K562 (cell line): ENCODE measurements around the gene UGT2B15. TPM values are rescaled to one million over a fixed set of nuclear protein-coding genes. Genes with fewer than 3 reads are reported as not detected.
"Not testable (repeated sequence)": the region's sequence is repeated elsewhere in the genome, so short reads cannot be mapped to it uniquely, and the experiment has no call there.

Experiments
- ATAC-seq: fragments of 200-7000 bp; cut with Tn5 transposase; 3 replicates; pipeline ENCODE4 v1.9.1; 2020; ENCODE audit warnings: moderate library complexity
- BruUV-seq: library from RNA; stranded (reverse); fragments of 400-500 nt; replicated peaks from 2 replicates; lab custom pipeline; 2021; lab: Mats Ljungman, UMichigan
- CTCF ChIA-PET: fragments of 300-600 bp; formaldehyde crosslinking; extraction: SDS; loops from one replicate; lab custom pipeline; 2021; ENCODE audit warnings: low intra/inter-chr PET ratio; lab: Yijun Ruan, JAX
- POLR2A ChIA-PET: fragments of 300-600, 350-650 bp; sonication (Branson Sonifier 250); formaldehyde crosslinking; extraction: SDS; loops from one replicate; lab custom pipeline; 2021; ENCODE audit warnings: antibody characterized with exemption, inconsistent platforms; lab: Yijun Ruan, JAX
- DNase-seq, 4 experiments: peaks; one replicate each; pipeline versions ENCODE4 v3.0.0 to v3.0.0-alpha.2; 2011 to 2018; ENCODE audit warnings: low spot score in 3 of 4, mixed read lengths in 3 of 4; ENCODE audit errors: extremely low read depth in 1 of 4
- FAIRE-seq: peaks from 2 replicates; lab custom pipeline; 2011; peaks lifted over from hg19 to GRCh38; lab: Jason Lieb, UNC
- H2AFZ ChIP-seq: 2 replicates; pipeline ENCODE4 v1.6.0; 2011; ENCODE audit warnings: low read depth, low read length, control low read depth, inconsistent platforms
- H3K27ac ChIP-seq: fragments of 200-600 bp; 3 replicates; pipeline ENCODE4 v1.8.0; 2011; ENCODE audit warnings: low read depth, mild to moderate bottlenecking, control low read depth, inconsistent platforms, low read length, moderate library complexity, mixed read lengths; ENCODE audit errors: extremely low read depth
- H3K27me3 ChIP-seq, 2 experiments: fragments of 300-600 bp in 1 of 2; 2 replicates in 1 of 2; 3 replicates in 1 of 2; pipeline versions ENCODE4 v1.6.0 to v1.8.0; 2011; ENCODE audit warnings: inconsistent platforms in 2 of 2, low read length in 2 of 2, mild to moderate bottlenecking in 1 of 2, mixed read lengths in 1 of 2, moderate library complexity in 1 of 2; ENCODE audit not compliant: control insufficient read depth in 2 of 2, insufficient read depth in 2 of 2
- H3K36me3 ChIP-seq: fragments of 300-600 bp; 3 replicates; pipeline ENCODE4 v1.8.0; 2011; ENCODE audit warnings: mild to moderate bottlenecking, low read length, inconsistent platforms; ENCODE audit not compliant: control insufficient read depth, insufficient read depth
- H3K4me1 ChIP-seq, 2 experiments: fragments of 200-600 bp in 1 of 2; replicated peaks in 1 of 2; 2 replicates in 1 of 2; 3 replicates in 1 of 2; pipeline versions ENCODE4 v1.5.1 to v1.8.0; 2011; ENCODE audit warnings: inconsistent platforms in 2 of 2, low read length in 2 of 2, mild to moderate bottlenecking in 1 of 2, mixed read lengths in 1 of 2, moderate library complexity in 1 of 2; ENCODE audit not compliant: control insufficient read depth in 2 of 2, insufficient read depth in 2 of 2
- H3K4me2 ChIP-seq: 2 replicates; pipeline ENCODE4 v1.6.1; 2011; ENCODE audit warnings: low read length, control low read depth, inconsistent platforms, mixed read lengths; ENCODE audit not compliant: insufficient read depth
- H3K4me3 ChIP-seq: fragments of 200-600 bp; sonication (generic), shearing (Covaris generic); 2 replicates; pipeline ENCODE4 v1.5.1; 2016; ENCODE audit warnings: control low read depth, inconsistent platforms
- H3K79me2 ChIP-seq: fragments of 200-600 bp; 3 replicates; pipeline ENCODE4 v1.8.0; 2011; ENCODE audit warnings: low read length, inconsistent platforms; ENCODE audit not compliant: control insufficient read depth, insufficient read depth
- H3K9ac ChIP-seq, 2 experiments: 2 replicates each; pipeline versions ENCODE4 v1.6.0 to v1.6.1; 2011; ENCODE audit warnings: low read depth in 2 of 2, low read length in 2 of 2, control low read depth in 1 of 2, inconsistent platforms in 1 of 2, mild to moderate bottlenecking in 1 of 2, mixed read lengths in 1 of 2; ENCODE audit not compliant: insufficient read depth in 1 of 2
- H3K9me1 ChIP-seq: one replicate; pipeline ENCODE4 v1.6.0; 2011; ENCODE audit warnings: inconsistent platforms, mild to moderate bottlenecking, low read length, moderate library complexity; ENCODE audit not compliant: control insufficient read depth, insufficient read depth
- H3K9me3 ChIP-seq: replicated peaks from 2 replicates; pipeline ENCODE4 v1.5.1; 2011; ENCODE audit warnings: low read depth, low read length, inconsistent platforms; ENCODE audit not compliant: control insufficient read depth, insufficient read depth
- H4K20me1 ChIP-seq: replicated peaks from 2 replicates; pipeline ENCODE4 v1.6.1; 2011; ENCODE audit warnings: low read length, inconsistent platforms, mixed read lengths; ENCODE audit not compliant: control insufficient read depth, insufficient read depth
- WGBS: fragments of 100-300 bp; shearing (Covaris generic); methylation state at CpG from one replicate; pipeline ENCODE4 v1.1.6; 2016; ENCODE audit warnings: low coverage, mixed read lengths; ENCODE audit not compliant: insufficient coverage; ENCODE audit errors: missing lambda C conversion rate; 5-methylcytosine and 5-hydroxymethylcytosine counted together
- in situ Hi-C: fragments of 300-500 bp; cut with MboI; formaldehyde crosslinking; loops from 4 replicates; pipeline ENCODE4 v1.15.0; 2018; ENCODE audit warnings: inconsistent platforms, mixed read lengths
- intact Hi-C: fragments of 100-400 bp; cut with micrococcal nuclease; formaldehyde crosslinking; loops from 2 replicates; pipeline ENCODE4 v1.14.2; 2022
- polyA plus RNA-seq, 8 experiments: library from polyadenylated mRNA; depleted of rRNA in 4 of 8; stranded (reverse) in 5 of 8; unstranded in 3 of 8; fragments of >200 nt; fragmentation: Nextera tagmentation in 2 of 8; fragmentation: Illumina TruSeq in 1 of 8; extraction: Ambion mirVana in 2 of 8; extraction: Trizol in 1 of 8; gene quantifications; 2 replicates each; pipeline versions ENCODE4 v1.2.1 to v1.2.3, GENCODE V29; 2011 to 2014; ENCODE audit warnings: inconsistent platforms in 1 of 8, missing spikeins in 1 of 8
- total RNA-seq, 7 experiments: library from RNA; depleted of rRNA in 6 of 7; stranded (reverse); fragments of >200 nt in 6 of 7; fragmentation: Illumina TruSeq in 2 of 7; extraction: Trizol in 2 of 7; gene quantifications; 2 replicates each; pipeline versions ENCODE4 v1.2.1 to v1.2.3, GENCODE V29; 2011 to 2021; ENCODE audit warnings: low replicate concordance in 1 of 7

The UGT2B15 gene
- total and polyA plus RNA-seq, 9 of the 15 experiments (the other 6 are each of a cell fraction or from before 2014, with no cell fraction given) = 0.06 to 0.16 (median 0.10) TPM; not detected in 6

DNA sequence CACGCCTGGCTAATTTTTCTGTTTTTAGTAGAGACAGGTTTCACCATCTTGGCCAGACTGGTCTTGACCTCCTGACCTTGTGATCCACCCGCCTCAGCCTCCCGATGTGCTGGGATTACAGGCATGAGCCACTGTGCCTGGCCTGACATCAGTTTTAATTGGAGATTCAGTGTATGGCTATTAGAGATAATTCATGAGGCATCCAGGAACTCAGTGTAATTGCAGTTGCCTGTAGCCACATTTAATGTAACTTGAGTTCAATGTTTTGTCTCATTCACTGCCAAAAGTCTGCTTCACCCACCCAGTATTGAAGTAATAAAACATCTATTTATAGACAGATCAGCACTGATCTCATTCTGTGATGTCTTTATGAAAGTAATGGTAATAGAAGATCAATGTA is 5.7 kb downstream of the UGT2B15 start:
- H3K9me3 ChIP-seq, FAIRE-seq, H4K20me1 ChIP-seq, ATAC-seq, H3K79me2 ChIP-seq, H3K4me2 ChIP-seq, H2AFZ ChIP-seq, H3K36me3 ChIP-seq, H3K27ac ChIP-seq, in situ Hi-C loops, H3K4me1 ChIP-seq, intact Hi-C loops, H3K4me3 ChIP-seq, POLR2A ChIA-PET, H3K9ac ChIP-seq, H3K27me3 ChIP-seq, DNase-seq, H3K9me1 ChIP-seq, BruUV-seq, CTCF ChIA-PET: not testable (repeated sequence)
- 0% methylated on average over 2 of the region's 3 CpGs for WGBS

DNA sequence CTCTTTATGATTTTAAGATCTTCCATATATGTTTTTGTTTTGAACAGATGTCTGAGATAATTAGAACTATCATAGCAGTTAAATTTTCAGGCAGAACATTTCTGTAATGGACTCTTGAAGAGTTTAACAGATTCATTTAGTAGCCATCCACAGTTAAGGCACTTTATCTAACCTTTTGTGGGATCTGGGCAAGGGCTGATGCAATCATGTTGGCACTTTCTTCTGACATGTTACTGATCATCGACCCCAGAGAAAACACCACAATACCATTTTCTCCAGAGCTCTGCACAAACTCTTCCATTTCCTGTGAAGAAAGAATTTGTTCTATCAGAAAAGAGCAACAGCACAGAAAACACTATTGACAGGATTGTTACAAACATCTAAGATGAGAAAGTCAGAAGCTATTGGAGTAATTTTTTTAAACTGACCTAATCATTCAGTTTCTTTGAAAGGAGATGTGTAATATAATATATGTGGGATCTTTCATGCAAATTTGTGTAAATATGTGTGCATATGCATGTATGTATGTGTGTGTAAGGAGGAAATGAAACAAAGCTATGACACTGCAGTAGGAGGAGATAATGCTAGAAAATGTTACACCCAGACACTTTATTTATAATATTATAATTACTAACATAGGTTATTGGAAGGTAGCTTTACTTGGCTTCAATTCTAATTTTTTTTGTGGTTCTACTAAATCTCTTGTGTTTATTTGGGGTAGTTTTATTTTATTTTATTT is 7.4 kb downstream of the UGT2B15 start:
- H3K9ac ChIP-seq, H3K36me3 ChIP-seq, H4K20me1 ChIP-seq, FAIRE-seq, H3K27ac ChIP-seq, H3K4me1 ChIP-seq, ATAC-seq, H3K4me3 ChIP-seq, H2AFZ ChIP-seq, POLR2A ChIA-PET, intact Hi-C loops, H3K79me2 ChIP-seq, DNase-seq, in situ Hi-C loops, H3K27me3 ChIP-seq, CTCF ChIA-PET, BruUV-seq, H3K4me2 ChIP-seq, H3K9me1 ChIP-seq, H3K9me3 ChIP-seq: not testable (repeated sequence)
- no CpG with 5 or more reads among the region's 1 CpG for WGBS
